GM12873 (cell line): ENCODE results near the gene MYBPC1.

Experiments
- CTCF ChIP-seq: IDR thresholded peaks from 2 replicates; pipeline ENCODE4 v1.5.1; 2012; ENCODE audit warnings: low read depth, mild to moderate bottlenecking, moderate library complexity, low read length, control low read depth; ENCODE audit not compliant: insufficient read depth; ENCODE audit errors: missing control alignments

The MYBPC1 gene

GRCh38 chr12:101691503-101692096 lies 96.8 kb downstream of the MYBPC1 start:
- no peak for TF ChIP-seq CTCF

GRCh38 chr12:101694297-101694848 lies 99.6 kb downstream of the MYBPC1 start:
- TF ChIP-seq CTCF: no peak

- TF ChIP-seq CTCF: no peak
Measured at GRCh38 chr12:101694986-101695385, 100.2 kb downstream of the MYBPC1 start.

- no peak for TF ChIP-seq CTCF
Measured at GRCh38 chr12:101695706-101696105, 100.9 kb downstream of the MYBPC1 start.

GRCh38 chr12:101696251-101697196 lies 101.8 kb downstream of the MYBPC1 start:
- TF ChIP-seq CTCF: no peak

- no peak for TF ChIP-seq CTCF
Measured at GRCh38 chr12:101697197-101697929, 102.6 kb downstream of the MYBPC1 start, which contains the start of gene CHPT1. Gene CHPT1, plus strand, starts transcription at chr12:101697640. Its CDS starts 222 bp downstream, at chr12:101697862.
